Measurements from ENCODE around the gene CELSR3.
A peak's percentile ranks its signal among the peaks of the same experiment; 100 is the strongest.

CELSR3 gene

DNA sequence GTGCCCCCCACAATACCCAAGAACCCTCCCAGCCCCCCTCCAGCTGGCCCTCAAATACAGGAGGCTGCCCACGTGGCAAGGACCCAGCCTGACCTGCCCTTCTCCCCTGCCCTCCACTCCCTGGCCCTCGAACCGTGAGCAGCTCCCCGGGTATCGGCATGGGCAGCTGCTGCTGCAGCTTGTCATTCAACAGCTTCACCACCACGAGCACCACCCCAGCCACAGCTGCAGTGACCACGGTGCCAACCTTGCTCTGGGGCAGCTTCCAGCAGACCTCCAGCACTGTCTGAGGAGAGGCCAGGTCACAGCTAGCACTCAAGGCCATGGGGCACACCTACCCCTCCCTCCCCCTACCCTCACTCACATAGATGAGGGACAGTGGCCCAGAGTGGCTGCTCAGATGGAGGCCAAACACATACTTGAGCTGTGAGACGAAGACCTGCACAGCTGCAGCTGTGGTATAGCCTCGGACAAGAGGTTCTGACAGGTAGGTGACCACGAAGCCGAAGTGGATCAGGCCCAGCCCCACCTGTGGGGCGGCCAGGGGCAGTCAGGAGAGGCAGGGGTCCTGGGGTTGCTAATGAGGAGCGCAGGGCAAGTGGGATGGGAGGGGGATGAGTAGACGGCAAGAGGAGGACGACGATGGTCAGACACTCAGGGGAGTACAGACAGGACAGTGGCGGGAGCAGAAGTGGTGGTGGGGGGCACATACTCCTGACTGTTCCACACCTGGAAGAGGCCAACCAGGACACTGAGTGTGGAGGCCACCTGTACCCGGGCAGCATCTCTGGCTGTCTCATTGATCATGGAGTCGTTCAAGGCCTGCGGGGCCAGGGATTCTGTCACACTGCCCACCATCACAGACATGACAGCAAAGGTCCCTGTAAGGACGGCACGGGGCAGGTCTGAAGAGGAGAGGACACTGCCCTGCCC, 30.9 kb downstream of the CELSR3 start:
- DNase-seq, result no peak

- DNase-seq, result no peak
These were observed 31.9 kb downstream of the CELSR3 start for GRCh38 chr3:48630833-48631232.

DNA sequence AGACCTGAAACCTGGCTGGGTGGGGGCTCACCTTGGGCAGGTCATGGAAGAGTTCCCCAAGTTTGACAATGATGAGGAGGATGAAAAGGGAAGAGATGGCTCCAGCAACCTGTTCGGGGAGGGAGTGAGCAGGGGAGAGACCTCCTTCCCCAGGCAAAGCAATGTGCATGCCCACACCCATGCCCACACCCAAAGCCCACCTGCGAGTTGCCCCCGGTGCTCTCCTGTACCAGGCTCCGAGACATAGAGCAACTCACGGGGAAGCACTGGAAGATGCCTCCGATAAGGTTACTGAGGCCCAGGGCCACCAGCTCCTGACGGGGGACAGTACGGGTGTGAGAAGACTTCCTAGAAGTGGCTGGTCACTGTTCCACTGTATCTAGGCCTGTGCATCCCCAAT, 32.3 kb downstream of the CELSR3 start:
- DNase-seq, result no peak

GRCh38 chr3:48629894-48630293, 32.8 kb downstream of the CELSR3 start:
- DNase-seq, result no peak

DNA sequence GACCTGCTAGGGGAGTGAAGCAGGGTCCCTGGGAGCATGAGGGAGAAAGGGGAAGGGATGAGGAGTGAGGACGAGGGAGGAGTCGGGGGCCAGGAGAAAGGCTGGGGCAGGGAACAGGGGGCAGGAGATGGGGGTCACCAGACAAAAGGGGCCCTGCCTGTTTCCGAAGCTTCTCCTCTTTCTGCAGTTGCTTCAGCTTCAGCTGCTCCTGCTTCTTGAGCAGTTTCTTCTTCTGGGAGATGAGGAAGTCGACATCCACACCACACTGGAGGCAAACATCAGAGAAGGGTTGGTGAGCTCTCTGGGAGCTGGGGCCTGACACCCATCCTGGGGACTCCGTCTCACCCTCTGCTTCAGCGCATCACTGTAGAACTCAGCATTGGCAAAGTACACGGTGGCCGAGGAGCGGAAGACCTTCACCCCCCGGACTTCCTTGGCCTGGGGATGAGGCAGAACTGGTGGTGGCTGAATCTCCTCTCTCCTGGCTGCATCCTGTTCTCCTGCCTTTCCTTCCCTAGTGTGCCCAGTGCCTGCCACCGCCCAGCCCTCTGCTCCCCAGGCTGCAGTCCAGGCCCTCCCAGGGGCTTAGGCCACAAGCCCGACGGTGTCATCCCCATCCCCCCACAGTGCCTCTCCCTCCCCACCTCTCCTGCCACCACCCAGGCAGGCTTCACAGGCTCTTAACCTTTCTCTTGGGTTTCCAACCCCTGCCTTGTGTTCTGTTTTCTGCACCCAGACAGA, 34.2 kb downstream of the CELSR3 start:
- DNase-seq, result no peak

DNA sequence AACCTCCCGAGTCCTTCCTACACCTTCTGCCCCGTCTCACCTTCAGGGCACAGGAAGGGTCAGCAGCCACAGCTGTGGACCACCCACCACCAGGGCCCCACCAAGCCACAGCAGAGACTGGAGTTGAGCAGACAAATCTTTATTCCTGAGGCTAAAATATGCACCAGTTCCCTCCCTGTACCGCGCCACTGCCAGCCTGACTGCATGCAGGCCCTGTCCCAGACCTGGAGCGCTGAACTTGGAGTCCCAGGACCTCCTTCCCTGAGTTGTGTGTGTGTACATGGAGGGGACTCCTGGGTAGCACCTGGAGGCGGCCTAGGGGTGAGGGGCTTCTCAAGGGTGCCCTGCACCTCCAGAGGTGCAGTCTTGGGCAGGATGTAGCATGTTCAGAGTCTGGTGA, 37.1 kb downstream of the CELSR3 start:
- no peak for DNase-seq

GRCh38 chr3:48624767-48625166, 37.9 kb downstream of the CELSR3 start:
- no peak for DNase-seq

- no peak for DNase-seq
These were observed 38.7 kb downstream of the CELSR3 start for GRCh38 chr3:48623851-48624547.

GRCh38 chr3:48621461-48621869, 41.2 kb downstream of the CELSR3 start, which contains the start of gene TMEM89:
Gene TMEM89, minus strand, starts transcription at chr3:48621769. Its CDS starts 13 bp downstream, at chr3:48621756.
- no peak for DNase-seq

GRCh38 chr3:48619541-48620524, 42.9 kb downstream of the CELSR3 start:
- DNase-seq, result no peak

DNA sequence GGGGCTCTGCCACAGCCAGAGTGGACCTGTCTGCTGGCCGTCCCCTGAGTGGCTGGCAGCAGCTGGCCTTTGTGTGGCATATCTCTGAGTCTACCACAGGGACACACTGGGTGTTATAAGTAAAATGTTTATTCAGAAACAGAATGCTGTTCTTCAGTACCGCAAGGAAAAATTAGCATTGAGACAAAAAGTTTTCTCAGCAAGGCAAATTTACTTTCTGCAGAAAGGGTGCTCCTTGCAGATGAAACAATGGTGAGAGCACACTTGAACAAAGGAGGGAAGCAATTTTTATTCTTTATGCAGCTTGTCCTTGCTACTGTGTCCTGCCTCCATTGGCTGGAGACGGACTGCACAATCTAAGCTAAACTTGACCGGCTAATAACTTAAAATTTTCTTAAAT, 45.1 kb downstream of the CELSR3 start:
- DNase-seq, result no peak

- no peak for DNase-seq
These were observed 48.6 kb downstream of the CELSR3 start for GRCh38 chr3:48614044-48614443.

DNA sequence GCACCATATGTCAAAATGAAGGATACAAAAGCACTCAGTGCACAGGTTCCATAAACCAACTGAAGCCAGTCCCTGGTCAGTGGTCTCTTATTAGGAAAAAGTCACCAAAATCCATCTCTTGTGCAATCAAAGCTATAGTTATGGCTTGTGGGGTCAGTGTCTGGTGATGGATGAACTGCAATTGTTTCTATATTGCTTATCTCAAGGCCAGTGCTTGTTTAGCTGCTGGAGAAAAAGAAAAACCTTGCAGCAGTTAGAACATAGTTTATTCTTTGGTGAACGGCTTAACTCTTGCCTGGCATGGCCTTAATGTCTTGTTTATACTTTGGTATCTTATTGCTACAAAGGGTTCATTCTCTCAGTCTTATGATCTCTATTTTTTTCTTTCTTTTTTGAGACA, 50.4 kb downstream of the CELSR3 start:
- no peak for DNase-seq

- peak; percentile 83 for DNase-seq
These were observed 53.3 kb downstream of the CELSR3 start, which contains the start of gene UQCRC1 for GRCh38 chr3:48609088-48610005. Gene UQCRC1, minus strand, starts transcription at chr3:48609646. Its CDS starts 26 bp downstream, at chr3:48609620.

GRCh38 chr3:48607519-48607918, 55.2 kb downstream of the CELSR3 start:
- no peak for DNase-seq

- DNase-seq, result no peak
These were observed 61.1 kb downstream of the CELSR3 start for GRCh38 chr3:48601622-48601994.

DNA sequence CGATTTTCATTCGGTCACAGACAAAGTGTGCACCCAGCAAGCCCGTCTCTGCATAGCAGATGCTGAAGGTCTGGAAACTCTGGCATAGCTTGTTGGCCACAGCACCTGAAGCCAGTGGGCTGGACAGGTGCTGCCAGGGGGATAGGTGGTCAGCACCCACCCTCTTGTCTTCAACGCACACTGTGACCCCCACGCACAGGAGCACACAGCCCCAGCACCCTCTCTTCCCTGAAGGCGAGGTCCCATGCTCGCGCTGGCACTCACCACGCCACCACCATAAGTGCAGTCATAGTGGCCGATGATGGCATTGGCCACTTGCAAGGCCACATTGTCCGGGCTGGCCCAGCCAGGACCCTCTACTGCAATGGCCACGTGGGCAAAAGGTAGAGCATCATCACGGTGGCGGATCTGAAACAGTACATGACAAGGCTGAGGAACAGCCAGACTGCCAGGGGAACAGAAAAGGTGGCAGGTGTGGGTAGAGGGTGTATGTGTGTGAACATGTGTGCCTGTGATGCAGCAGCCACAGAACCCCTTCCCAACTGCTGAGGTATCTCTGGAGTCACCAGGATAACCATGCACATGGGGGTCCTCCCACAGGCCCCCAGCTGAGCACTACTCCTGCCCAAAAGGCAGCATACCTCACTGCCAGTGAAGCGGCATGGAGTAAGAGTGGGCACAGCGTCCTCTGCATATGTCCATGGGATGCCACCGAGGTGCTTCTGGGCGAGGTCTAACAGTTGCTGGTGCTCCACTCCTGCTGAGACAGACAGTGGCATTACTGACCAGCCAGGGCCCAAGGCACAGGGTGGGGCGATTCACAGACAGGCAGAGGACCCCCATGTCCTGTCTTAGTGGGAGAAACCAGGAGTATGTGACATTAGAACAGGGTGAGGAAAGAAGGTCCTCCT, 61.7 kb downstream of the CELSR3 start:
- DNase-seq, result no peak

GRCh38 chr3:48599509-48600285, 63.0 kb downstream of the CELSR3 start:
- DNase-seq, result no peak

DNA sequence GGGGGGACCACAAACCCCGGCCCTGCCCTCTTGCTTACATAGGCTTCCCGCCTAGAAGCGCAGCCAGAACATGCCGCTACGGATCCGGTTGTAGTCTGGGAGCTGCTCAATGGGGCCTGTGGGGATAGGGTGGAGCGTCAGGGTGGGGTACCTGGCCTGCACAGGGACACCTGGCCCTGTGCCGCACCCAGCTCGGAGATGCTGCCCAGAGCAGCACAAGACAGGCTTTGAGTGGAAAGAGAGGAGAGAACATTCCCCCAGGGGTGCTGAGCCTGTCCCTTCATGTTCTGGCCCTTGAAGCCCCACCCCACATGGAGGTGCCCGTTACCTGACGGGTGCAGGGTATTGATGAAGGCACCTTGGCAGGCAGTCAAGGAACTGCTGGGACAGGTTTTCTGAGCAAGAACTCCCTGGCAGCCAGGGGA, 63.6 kb downstream of the CELSR3 start:
- no peak for DNase-seq

Data from activated T-cell treated with anti-CD3 and anti-CD28 coated beads for 4 hours (primary cell).